Peyer's patch (tissue), 4 donors: ENCODE measurements around the gene ESR2.

Source experiments
- CTCF ChIP-seq, 6 experiments: fragments of 450-650 bp in 4 of 6; fragments of 200-600 bp in 2 of 6; sonication (generic) in 1 of 6; IDR thresholded peaks; one replicate each; pipeline ENCODE4 v1.5.1; 2017 to 2019; ENCODE audit warnings: antibody characterized with exemption in 6 of 6, mild to moderate bottlenecking in 3 of 6, moderate library complexity in 1 of 6
- POLR2A ChIP-seq, 2 donors: fragments of 450-650 bp; IDR thresholded peaks; one replicate each; pipeline ENCODE4 v1.5.1; 2017; ENCODE audit warnings: antibody characterized with exemption in 2 of 2, mild to moderate bottlenecking in 2 of 2, moderate library complexity in 2 of 2

GRCh38 chr14:64184103-64184729 lies 110.0 kb downstream of the ESR2 start:
- TF ChIP-seq CTCF (IDR thresholded peaks at IDR 0.05), result no peak
- TF ChIP-seq POLR2A (IDR thresholded peaks at IDR 0.05), result no peak
